ENCODE data around the gene CARD10. TPM values are rescaled to one million over a fixed set of nuclear protein-coding genes. Genes with fewer than 3 reads are reported as not detected.

Gene CARD10
- total RNA-seq, 1 experiment from 2014 or later, result 63.9 TPM

- peaks cover 11% of the 10 kb centered on the region; the same call in 1 of the 2 replicates for H3K4me1 ChIP-seq (replicated peaks; ENCODE audit: insufficient read depth)
- no peaks in the 10 kb centered on the region for H3K9me3 ChIP-seq (ENCODE audit: insufficient read depth, low read depth)
- no peaks in the 10 kb centered on the region for H3K9me2 ChIP-seq (ENCODE audit: insufficient read depth)
- H2AFZ ChIP-seq, result no peak overlapping the region
- DNase-seq, result no peak
- no TSS peak for BruUV-seq (replicated peaks)
- no peak overlapping the region for H3K27ac ChIP-seq
- no peaks in the 10 kb centered on the region for H3K36me3 ChIP-seq (ENCODE audit: low read depth)
- peaks cover 13% of the 10 kb centered on the region; the same call in 1 of the 2 replicates for H3F3A ChIP-seq (ENCODE audit: insufficient read depth, low read depth)
- intact Hi-C loops (cut with micrococcal nuclease; ENCODE audit: unreplicated experiment), result no loop called here
- no peaks in the 10 kb centered on the region for H4K20me1 ChIP-seq (ENCODE audit: insufficient read depth)
- H3K4me2 ChIP-seq, result no peak overlapping the region
- TF ChIP-seq CTCF (conservative IDR thresholded peaks at IDR 0.05), result no peak
- no peak for TF ChIP-seq EZH2 (IDR thresholded peaks at IDR 0.05; ENCODE audit: low read depth)
- H3K27me3 ChIP-seq (ENCODE audit: insufficient read depth, low read depth), result no peaks in the 10 kb centered on the region
- POLR2A ChIA-PET (ENCODE audit: unreplicated experiment), result interaction anchor here (0.6 kb wide), 1 partner anchor 400 kb away, joined by 4 read pairs; no protein-coding TSS in a partner anchor
- CTCF ChIA-PET, result interaction anchor here (0.6 to 0.7 kb wide), 4 partner anchors 83 to 478 kb away, joined by 3 to 13 read pairs (median 6); no protein-coding TSS in a partner anchor
- H3K79me2 ChIP-seq (ENCODE audit: low read depth), result no peaks in the 10 kb centered on the region
- H3K4me3 ChIP-seq, result no peak overlapping the region
These were observed 35.8 kb upstream of the CARD10 start for GRCh38 chr22:37555029-37555428.

GRCh38 chr22:37553725-37554124, 34.5 kb upstream of the CARD10 start:
- TF ChIP-seq CTCF (conservative IDR thresholded peaks at IDR 0.05) (no peak), EZH2 (IDR thresholded peaks at IDR 0.05; ENCODE audit: low read depth) (no peak)
- H3F3A ChIP-seq (ENCODE audit: insufficient read depth, low read depth), result peaks cover 14% of the 10 kb centered on the region; the same call in 1 of the 2 replicates
- CTCF ChIA-PET, result no interaction called here
- intact Hi-C loops (cut with micrococcal nuclease; ENCODE audit: unreplicated experiment), result no loop called here
- H3K9me3 ChIP-seq (ENCODE audit: insufficient read depth, low read depth), result no peaks in the 10 kb centered on the region
- H3K79me2 ChIP-seq (ENCODE audit: low read depth), result no peaks in the 10 kb centered on the region
- H3K9me2 ChIP-seq (ENCODE audit: insufficient read depth), result no peaks in the 10 kb centered on the region
- no peak overlapping the region for H3K27ac ChIP-seq
- H3K27me3 ChIP-seq (ENCODE audit: insufficient read depth, low read depth), result no peaks in the 10 kb centered on the region
- no peak overlapping the region for H2AFZ ChIP-seq
- BruUV-seq (replicated peaks), result no TSS peak
- H3K4me2 ChIP-seq, result no peak overlapping the region
- no peaks in the 10 kb centered on the region for H4K20me1 ChIP-seq (ENCODE audit: insufficient read depth)
- H3K4me3 ChIP-seq, result no peak overlapping the region
- no peaks in the 10 kb centered on the region for H3K36me3 ChIP-seq (ENCODE audit: low read depth)
- POLR2A ChIA-PET (ENCODE audit: unreplicated experiment), result no interaction called here
- DNase-seq, result no peak
- peaks cover 11% of the 10 kb centered on the region for H3K4me1 ChIP-seq (replicated peaks; ENCODE audit: insufficient read depth)

DNA sequence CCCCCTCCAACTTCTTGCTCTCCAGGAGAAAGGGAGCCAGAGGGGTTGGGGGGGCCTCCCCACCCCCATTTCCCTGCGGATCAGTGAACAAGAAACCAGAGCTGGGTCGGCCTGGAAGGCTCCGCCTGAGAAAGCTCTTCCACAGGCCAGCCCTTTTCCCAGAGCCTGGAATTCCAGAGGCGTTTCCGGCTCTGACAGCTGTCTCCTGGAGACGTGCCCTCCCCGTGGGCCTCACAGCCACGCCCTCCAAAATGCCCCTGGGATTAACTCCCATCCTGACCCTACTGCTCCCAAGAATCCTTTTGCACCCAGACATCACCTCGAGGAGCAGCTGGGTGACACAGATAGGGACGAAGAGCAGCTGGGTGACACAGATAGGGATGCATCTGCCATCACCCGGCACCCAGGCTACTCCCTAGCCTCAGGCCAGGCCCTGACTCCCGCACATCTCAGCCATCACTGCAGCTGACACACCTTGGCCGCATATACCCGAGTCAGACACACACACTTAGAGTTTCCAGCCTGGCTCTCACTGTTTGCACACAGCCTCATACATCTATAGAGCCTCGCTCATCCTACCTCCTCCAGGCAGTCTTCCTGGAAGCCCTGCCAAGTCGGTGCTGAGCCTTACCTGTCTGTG, 33.4 kb upstream of the CARD10 start:
- no peak overlapping the region for H3K4me2 ChIP-seq
- TF ChIP-seq CTCF (conservative IDR thresholded peaks at IDR 0.05), result no peak
- TF ChIP-seq EZH2 (IDR thresholded peaks at IDR 0.05; ENCODE audit: low read depth), result no peak
- no peak for DNase-seq
- H3K9me2 ChIP-seq (ENCODE audit: insufficient read depth), result no peaks in the 10 kb centered on the region
- peaks cover 22% of the 10 kb centered on the region for H3K4me1 ChIP-seq (replicated peaks; ENCODE audit: insufficient read depth)
- no peaks in the 10 kb centered on the region for H3K79me2 ChIP-seq (ENCODE audit: low read depth)
- intact Hi-C loops (cut with micrococcal nuclease; ENCODE audit: unreplicated experiment), result no loop called here
- no peaks in the 10 kb centered on the region for H3K9me3 ChIP-seq (ENCODE audit: insufficient read depth, low read depth)
- H3K4me3 ChIP-seq, result no peak overlapping the region
- H4K20me1 ChIP-seq (ENCODE audit: insufficient read depth), result no peaks in the 10 kb centered on the region
- no peak overlapping the region for H3K27ac ChIP-seq
- H3K36me3 ChIP-seq (ENCODE audit: low read depth), result no peaks in the 10 kb centered on the region
- ChIA-PET POLR2A (ENCODE audit: unreplicated experiment) (interaction anchor here (0.6 kb wide), 1 partner anchor 438 kb away, joined by 4 read pairs; no protein-coding TSS in a partner anchor), CTCF (no interaction called here)
- H3K27me3 ChIP-seq (ENCODE audit: insufficient read depth, low read depth), result no peaks in the 10 kb centered on the region
- no peak overlapping the region for H2AFZ ChIP-seq
- no TSS peak for BruUV-seq (replicated peaks)
- peaks cover 22% of the 10 kb centered on the region; the same call in 1 of the 2 replicates for H3F3A ChIP-seq (ENCODE audit: insufficient read depth, low read depth)
